ENCODE measurements around the gene CYP4F22.
"Not testable (repeated sequence)": the region's sequence is repeated elsewhere in the genome, so short reads cannot be mapped to it uniquely, and the experiment has no call there.

Gene CYP4F22

DNA sequence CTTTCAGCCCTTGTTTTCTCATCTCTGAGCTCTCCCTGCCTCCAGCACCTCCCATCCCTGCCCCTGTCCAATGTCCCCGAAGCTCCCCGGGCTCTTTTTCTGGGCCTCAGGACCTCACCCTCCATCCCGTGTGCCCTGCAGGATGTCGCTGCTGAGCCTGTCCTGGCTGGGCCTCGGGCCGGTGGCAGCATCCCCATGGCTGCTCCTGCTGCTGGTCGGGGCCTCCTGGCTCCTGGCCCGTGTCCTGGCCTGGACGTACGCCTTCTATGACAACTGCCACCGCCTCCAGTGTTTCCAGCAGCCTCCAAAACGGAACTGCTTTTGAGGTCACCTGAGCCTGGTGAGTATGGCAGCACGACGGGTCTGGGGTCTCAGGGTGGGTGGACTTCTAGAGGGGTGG is 55.6 kb downstream of the CYP4F22 start:
- in situ Hi-C loops (cut with MboI; ENCODE audit: low sequenced_read_pairs), result no loop called here

DNA sequence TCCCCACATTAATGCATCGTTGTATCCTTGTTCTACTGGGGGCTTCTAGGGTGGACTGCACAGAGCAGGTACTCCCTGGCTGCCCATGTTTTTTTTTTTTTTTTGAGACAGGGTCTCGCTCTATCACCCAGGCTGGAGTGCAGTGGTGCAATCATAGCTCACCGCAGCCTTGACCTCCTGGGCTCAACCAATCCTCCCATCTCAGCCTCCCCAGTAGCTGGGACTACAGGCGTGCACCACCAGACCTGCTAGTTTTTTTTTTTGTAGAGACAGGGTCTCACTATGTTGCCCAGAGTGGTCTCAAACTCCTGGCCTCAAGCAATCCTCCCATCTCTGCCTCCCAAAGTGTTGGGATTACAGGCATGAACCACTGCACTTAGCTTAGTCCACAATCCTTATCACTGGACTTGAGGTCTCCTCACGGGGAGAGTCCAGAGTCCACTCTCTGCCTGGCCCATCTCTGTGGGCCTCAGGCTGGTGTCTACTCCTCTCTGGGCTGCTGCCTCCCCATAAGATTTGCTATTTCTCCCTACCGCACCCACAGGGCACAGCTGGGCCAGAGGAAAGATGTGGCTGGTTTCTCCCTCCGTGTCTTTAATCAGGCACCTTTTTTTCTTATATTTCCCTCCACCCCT is 56.3 kb downstream of the CYP4F22 start:
- in situ Hi-C loops (cut with MboI; ENCODE audit: low sequenced_read_pairs), result no loop called here

DNA sequence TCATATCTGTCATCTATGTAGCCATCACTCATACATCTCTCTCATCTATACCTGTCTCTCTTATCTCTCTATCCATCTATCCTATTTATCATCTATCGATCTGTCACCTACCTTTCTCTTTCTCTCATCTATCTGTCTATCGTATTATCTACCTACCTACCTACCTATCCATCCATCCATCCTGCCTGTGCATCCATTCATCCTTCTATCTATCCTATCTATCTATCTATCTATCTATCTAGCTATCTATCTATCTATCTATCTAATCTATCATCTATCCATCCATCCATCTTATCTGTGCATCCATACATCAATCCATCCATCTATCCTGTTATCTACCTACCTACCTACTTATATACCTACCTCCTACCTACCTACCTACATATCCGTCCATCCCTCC is 62.1 kb downstream of the CYP4F22 start:
- in situ Hi-C loops (cut with MboI; ENCODE audit: low sequenced_read_pairs), result no loop called here

DNA sequence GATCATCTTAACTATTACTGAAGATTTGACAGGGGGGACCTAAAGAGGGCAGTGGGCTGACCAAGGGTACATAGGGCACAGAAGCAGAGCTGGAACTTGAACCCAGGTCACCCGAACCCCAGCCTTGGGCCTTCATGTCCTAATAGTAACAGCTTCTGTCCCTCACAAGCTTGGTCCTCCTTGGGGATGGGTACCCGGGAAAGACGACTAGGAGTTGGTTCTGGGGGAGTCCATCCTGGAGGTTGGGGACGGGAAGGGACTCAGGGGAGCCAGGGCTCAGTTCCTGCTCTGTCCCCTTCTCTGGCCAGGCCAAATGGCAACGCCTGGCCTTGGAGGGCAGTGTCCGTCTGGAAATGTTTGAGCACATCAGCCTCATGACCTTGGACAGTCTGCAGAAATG is 67.1 kb downstream of the CYP4F22 start:
- in situ Hi-C loops (cut with MboI; ENCODE audit: low sequenced_read_pairs), result no loop called here

GRCh38 chr19:15576526-15577156 is 68.3 kb downstream of the CYP4F22 start:
- in situ Hi-C loops (cut with MboI; ENCODE audit: low sequenced_read_pairs), result no loop called here

DNA sequence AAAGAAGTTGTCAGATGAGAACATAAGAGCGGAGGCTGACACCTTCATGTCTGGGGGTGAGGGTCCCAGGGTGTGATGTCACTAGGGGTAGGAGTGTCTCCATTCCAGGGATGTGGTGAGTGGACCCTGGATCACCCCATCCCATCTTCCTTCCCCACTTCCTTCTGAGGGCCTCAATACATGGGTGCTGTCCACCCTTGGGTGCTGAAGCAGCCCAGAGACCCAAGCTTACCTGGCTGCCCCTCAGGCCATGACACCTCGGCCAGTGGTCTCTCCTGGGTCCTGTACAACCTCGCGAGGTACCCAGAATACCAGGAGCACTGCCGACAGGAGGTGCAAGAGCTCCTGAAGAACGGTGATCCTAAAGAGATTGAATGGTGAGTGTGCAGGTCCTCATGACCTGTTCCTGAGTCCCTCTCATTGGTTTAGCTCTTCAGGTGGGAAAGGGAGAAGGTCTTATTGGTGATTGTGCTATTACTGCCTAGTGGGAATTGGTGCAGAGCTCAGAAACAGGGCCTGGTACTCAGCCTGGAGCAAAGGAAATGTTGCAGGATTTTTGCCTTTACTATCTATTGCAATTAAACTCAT is 69.0 kb downstream of the CYP4F22 start:
- in situ Hi-C loops (cut with MboI; ENCODE audit: low sequenced_read_pairs), result no loop called here

- in situ Hi-C loops (cut with MboI; ENCODE audit: low sequenced_read_pairs), result no loop called here
These were observed 75.0 kb downstream of the CYP4F22 start for GRCh38 chr19:15583346-15583745.

GRCh38 chr19:15584095-15584494 is 75.8 kb downstream of the CYP4F22 start:
- in situ Hi-C loops (cut with MboI; ENCODE audit: low sequenced_read_pairs), result no loop called here

DNA sequence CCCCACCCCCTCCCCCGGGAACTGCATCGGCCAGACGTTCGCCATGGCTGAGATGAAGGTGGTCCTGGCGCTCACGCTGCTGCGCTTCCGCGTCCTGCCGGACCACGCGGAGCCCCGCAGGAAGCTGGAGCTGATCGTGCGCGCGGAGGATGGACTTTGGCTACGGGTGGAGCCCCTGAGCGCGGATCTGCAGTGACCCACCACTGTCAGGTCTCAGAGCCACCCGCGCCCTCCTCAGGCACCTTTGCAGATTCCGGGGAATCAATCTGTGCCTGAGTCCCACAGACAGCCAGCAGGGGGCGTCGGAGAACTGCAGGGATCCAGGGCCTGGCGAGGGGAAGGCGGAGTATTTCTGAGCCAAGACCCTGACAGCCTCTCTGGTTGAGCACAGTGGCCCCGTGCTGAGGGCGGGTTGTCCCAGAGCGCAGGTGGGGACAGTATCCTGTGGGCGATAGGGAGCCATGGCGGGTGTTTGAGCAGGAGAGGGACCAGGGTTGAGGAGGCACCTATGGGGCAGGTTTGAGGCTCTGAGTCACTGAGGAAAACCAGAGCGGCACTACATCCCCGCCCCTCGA is 76.3 kb downstream of the CYP4F22 start:
- in situ Hi-C loops (cut with MboI; ENCODE audit: low sequenced_read_pairs), result no loop called here

GRCh38 chr19:15587663-15588062 is 79.3 kb downstream of the CYP4F22 start:
- in situ Hi-C loops (cut with MboI; ENCODE audit: low sequenced_read_pairs), result no loop called here

DNA sequence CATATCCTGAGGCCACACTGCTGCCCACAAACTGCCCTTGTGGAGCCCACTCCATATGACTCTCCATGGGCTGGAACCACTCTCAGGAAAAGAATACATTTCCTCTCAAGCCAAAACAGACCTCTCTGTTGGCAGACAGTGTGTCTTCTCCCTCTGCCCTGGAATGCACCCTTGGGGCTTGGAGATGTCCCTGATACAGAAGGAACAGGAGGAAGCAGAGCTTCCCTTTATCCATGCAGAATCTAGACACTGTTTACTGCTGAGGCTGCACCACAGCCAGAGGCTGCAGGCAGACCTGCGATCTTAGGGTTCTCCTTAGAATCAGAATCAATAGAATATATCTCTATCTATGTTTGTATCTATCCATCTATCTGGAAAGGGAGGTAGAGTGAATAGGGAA is 79.9 kb downstream of the CYP4F22 start:
- in situ Hi-C loops (cut with MboI; ENCODE audit: low sequenced_read_pairs), result no loop called here

GRCh38 chr19:15589760-15590451 is 81.6 kb downstream of the CYP4F22 start:
- in situ Hi-C loops (cut with MboI; ENCODE audit: low sequenced_read_pairs), result no loop called here

GRCh38 chr19:15591796-15592195 is 83.5 kb downstream of the CYP4F22 start:
- in situ Hi-C loops (cut with MboI; ENCODE audit: low sequenced_read_pairs), result no loop called here

- in situ Hi-C loops (cut with MboI; ENCODE audit: low sequenced_read_pairs), result not testable (repeated sequence)
These were observed 84.2 kb downstream of the CYP4F22 start for GRCh38 chr19:15592506-15592905.

DNA sequence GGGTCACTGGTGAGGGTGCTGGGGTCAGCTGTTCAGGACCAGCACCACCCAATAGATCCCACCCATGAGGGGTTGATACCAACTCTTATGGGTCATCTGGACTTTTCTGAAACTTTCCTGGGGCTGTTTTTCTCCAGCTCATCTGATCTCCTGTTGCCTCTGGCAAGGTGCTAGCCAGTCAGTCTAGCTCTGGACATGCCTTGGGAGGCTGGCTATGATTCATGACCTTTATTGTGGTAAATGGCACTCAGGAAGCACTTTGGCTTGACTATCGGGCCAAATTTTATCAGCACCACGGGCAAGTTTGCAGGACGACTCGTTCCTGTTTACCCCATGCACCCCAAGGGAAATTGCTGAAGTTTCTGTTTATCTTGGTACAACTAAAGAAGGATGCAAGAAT is 85.4 kb downstream of the CYP4F22 start:
- in situ Hi-C loops (cut with MboI; ENCODE audit: low sequenced_read_pairs), result not testable (repeated sequence)

DNA sequence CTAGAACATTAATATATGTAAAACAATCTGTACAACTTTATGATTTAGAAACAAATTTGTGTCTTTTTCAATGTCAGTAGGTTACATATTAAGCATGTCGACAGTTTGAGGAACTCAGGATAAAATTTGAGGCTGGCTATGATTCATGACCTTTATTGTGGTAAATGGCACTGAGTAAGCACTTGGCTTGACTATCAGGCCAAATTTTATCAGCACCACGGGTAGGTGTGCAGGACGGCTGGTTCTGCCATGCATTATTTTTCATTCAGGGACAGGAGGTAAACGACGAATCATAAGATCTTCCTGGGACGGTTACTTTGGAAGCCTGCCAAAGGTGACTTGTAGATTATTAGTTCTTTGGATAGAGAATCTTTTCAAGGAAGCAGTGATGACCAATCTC is 86.7 kb downstream of the CYP4F22 start:
- in situ Hi-C loops (cut with MboI; ENCODE audit: low sequenced_read_pairs), result no loop called here

All from HL-60/S4 treated with phorbol 12-myristate 13-acetate at 8.2 ng/mL for 4 days and 3 days (cell line).